Stimulated activated CD4-positive, alpha-beta T cell treated with anti-CD3 and anti-CD28 coated beads, Interleukin-15, amount 100 ng/mL, for 1 hour (primary cell): ENCODE results near the gene DYNC1H1.

Experiments used
- DNase-seq, 2 donors: peaks; one replicate each; pipeline ENCODE4 v3.0.0-alpha.2; 2020; ENCODE audit warnings: low read depth in 1 of 2, low spot score in 1 of 2

Gene DYNC1H1

DNA sequence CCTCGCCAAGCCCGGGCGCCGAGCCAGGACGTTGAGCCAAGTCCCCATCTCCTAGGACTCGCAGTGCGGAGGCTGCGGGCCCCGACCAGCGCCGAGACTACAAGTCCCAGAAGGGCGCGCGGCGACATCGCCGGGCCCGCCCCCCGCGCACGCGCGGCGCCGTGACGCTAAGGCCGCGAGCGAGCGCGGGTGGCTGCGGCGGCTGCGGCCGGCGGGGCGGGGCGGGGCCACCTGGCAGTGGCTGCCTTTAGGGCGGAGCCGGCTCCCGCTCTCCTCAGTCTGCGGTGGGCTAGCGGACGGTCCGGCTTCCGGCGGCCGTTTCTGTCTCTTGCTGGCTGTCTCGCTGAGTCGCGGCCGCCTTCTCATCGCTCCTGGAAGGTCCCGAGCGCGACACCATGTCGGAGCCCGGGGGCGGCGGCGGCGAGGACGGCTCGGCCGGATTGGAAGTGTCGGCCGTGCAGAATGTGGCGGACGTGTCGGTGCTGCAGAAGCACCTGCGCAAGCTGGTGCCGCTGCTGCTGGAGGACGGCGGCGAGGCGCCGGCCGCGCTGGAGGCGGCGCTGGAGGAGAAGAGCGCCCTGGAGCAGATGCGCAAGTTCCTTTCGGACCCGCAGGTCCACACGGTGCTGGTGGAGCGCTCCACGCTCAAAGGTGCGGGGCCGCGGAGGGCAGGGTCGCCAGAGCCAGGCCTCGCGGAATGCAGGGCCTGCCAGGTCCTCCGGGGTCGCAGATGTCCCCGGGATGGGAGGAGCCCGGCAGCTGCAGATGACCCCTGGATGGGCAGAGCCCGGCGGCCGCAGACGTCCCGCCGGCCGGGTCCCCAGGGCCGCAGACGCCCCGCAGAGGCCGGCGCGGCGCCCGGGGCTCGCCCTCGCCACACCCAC is at the start of gene DYNC1H1:
TSS of gene DYNC1H1 (plus strand) at position 277 of the 884 bp plus-strand sequence. CDS start at position 396, 119 bp downstream.
- DNase-seq: peak; percentile 78 to 86

GRCh38 chr14:101915871-101916815 is 48.2 kb upstream of the DYNC1H1 start:
- DNase-seq: no peak

- no peak for DNase-seq
Observed at GRCh38 chr14:101916816-101917412, 47.5 kb upstream of the DYNC1H1 start.

DNA sequence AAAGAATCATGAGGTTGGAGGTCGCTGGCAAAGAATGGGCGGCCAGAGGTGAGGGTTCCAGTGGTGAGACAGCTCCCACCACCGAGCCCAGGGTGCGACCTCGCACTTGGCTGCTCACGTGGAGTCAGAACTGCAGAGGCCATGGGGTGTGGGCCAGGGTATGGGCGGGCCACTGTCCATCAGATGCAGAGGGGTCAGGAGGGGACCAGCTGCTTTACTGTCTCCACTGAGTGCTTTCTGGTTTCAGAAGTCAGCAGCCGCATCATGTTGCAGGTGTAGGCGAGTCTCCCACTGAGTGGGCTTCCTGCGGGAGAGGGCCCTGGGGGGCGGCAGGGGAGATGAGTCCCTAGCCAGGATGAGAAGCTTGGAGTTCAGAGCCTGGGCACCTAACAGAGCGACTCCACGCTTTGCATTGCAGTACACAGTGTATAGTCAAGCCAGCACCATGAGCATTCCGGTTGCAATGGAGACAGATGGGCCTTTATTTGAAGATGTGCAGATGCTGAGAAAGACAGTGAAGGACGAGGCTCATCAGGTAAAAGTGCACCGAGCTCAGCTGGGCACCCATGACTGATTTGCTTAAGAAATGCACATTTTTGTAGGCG is 46.9 kb upstream of the DYNC1H1 start:
- no peak for DNase-seq

DNA sequence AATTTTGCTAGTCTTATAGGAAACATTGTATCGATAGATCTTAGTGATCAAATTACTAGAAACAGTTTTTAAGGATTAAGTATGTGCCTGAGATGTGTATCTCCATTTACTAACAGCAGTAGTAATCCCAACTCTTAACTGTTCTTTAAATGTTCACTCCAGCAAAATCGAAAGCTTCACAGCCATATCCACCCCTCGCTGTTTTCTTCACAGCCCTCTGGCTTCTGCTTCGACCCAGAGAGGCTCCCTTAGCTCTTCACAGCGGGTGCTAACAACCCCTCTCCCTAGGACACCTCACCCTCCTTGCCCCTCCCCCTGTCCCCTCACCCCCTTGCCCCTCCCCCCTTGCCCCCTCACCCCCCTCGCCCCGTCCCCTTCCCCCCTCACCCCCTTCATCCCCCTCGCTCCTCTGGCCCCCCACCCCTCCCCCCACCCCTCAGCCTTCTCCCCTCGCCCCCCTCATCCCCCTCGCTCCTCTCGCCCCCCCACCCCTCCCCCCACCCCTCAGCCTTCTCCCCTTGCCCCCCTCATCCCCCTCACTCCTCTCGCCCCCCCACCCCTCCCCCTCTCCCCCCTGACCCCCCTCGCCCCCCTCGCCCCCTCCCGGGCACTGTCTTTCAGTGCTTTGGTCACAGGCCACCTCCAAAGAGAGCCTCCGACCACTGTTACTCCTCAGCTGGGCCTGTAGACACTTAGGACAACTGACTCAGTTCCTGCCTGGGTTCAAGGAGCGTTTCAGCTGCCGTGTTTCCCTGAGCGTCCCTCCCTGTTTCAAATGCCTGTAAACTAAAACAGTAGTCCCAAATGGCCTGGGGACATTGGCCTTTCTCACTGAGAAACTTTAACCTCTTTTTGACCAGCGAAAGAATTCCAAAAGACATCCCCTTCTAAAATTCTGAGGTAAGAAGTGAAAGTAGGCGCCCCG is 46.0 kb upstream of the DYNC1H1 start:
- DNase-seq: no peak

- no peak for DNase-seq
Observed at GRCh38 chr14:101920271-101920670, 44.1 kb upstream of the DYNC1H1 start.

- no peak for DNase-seq
Observed at GRCh38 chr14:101922866-101923265, 41.5 kb upstream of the DYNC1H1 start.

- no peak for DNase-seq
Observed at GRCh38 chr14:101925152-101925551, 39.2 kb upstream of the DYNC1H1 start.

DNA sequence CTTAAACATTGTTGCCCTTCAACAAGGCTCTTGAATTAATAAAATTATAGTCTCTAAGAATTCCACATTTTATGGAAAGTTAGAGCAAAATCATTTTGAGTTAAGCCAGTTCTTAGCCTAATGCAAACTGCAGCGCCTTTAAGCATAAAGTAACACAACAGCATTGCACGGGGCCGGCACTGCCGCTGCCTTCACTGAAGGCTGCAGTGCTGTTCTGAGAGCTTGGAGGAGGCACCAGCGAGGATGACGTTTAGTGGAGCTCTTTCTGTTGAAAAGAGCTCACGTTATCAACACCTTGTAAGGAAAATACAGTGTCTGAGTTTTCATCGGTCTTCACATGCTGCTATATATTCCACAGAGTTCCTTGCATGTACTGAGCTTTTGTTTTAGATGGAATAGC is 38.3 kb upstream of the DYNC1H1 start:
- DNase-seq: no peak

GRCh38 chr14:101926620-101927019 is 37.8 kb upstream of the DYNC1H1 start:
- DNase-seq: no peak

- no peak for DNase-seq
Observed at GRCh38 chr14:101927859-101928258, 36.5 kb upstream of the DYNC1H1 start.

DNA sequence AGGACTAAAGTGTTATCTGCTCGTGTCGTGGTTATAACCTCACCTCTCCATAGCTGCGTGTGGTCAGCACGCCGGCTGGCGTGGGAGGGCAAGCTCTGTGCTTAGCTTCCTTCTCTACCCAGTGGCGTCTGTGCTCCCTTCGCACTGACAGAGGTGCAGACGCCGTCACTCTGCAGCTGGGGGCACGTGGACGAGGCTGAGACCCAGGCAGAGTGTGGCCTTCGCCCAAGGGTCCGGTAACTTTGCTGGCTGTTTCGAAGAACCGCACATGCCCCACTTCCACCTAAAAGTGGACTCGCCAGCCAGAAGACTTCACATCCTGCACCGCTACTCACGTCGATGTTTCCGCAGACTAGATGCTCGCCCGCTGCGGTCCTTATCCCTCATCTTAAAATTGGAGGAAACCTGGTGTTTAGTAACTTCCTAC is 35.9 kb upstream of the DYNC1H1 start:
- DNase-seq: no peak

DNA sequence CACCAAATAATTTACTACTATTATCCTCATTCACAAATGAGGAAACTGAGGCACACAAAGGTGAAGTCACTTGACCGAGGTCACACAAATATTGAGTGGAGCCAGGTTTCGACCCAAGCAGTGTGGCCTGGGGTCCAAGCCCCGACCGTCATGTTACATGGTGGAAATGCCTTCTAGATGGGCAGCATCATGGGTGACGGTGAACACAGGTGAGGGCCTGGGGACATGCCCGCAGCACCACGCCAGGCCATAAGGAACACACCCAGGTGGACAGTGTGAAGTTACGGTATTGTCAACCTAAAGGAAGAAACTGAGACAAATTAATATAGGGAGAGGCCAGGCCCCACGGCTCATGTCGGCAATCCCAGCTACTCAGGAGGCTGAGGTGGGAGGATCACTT is 35.3 kb upstream of the DYNC1H1 start:
- no peak for DNase-seq

DNA sequence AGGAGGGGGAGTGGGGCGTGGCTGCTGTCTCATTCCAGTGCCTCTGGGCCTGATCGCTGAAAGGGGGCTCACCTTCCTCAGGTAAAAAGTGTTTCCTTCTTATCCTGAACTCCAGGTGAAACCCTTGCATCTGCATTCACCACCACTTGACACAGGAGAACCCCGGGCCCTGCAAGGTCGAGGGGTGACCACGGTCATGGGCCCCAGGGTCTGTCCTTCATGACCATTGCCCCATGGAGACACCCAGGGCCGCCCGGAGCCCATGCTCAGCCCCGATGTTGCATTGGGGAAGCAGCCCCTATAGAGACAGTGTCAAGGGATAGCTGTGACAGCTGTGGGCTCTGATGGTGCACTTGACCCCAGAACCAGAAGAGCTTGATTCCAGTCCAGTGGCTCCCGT is 34.4 kb upstream of the DYNC1H1 start:
- no peak for DNase-seq

DNA sequence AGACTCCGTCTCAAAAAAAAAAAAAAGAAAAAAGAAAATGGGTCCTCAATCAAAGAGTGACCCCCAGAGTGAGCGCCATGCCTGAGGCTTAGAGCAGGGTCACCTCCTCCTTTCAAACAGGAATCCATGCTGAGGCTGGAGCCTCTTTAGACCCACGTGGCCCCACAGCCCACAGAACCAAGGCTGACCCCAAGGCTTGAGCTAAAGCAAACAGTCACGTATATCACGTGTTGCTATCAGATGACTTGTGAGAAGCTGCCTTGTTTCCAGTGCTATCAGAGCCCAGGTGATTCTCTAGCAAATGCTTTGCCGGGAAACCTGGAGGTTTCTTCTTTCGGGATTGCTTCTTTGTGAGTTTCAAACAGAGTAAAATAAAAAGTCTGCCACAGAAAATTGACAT is 31.7 kb upstream of the DYNC1H1 start:
- DNase-seq: no peak

GRCh38 chr14:101933209-101933608 is 31.2 kb upstream of the DYNC1H1 start:
- no peak for DNase-seq

GRCh38 chr14:101934601-101935150 is 29.7 kb upstream of the DYNC1H1 start:
- no peak for DNase-seq

- no peak for DNase-seq
Observed at GRCh38 chr14:101937926-101938767, 26.2 kb upstream of the DYNC1H1 start.
